ENCODE measurements around the gene CROCC2. TPM values are rescaled to one million over a fixed set of nuclear protein-coding genes. Genes with fewer than 3 reads are reported as not detected.

The CROCC2 gene
- under 1 TPM in 1 of 4 donors, not detected in 3; 0.10 TPM for total RNA-seq

DNA sequence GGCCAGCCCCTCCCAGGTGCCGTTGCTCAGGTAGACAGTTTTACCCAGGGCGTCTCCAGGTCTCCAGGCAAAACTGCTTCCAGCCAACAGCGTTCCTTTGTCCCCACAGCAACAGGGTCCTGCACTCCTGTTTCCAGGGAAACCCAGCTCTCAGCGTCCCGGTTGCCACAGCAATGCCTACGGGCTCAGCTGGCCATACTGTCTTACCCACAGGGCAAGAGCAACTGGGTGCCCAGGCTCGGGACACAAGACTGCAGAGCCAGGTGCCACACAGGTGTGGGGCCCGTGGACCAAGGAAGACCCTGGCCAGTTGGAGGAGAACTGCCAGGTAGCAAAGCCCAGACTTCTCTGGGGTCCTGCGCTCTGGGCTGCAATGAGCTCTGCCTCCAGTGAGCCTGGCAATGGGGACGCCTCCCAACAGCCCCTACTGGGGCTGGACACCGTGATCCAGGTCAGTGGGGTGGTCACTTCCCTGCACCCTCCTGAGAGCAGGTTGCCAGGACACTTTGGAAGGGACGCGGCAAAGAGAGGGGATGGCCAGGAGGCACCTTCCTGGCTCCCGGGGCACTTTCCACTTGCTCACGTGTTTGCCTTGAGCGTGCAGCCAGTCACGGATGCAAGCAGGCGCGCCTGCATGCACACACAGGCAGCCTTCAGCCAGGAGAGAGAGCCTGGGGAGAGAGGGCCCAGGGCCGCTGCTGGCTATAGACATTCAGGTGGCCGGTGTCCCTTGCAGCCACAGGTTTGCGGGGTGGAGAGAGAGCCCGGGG, at the start of gene CROCC2:
Gene CROCC2, plus strand, starts transcription at position 196 of the 770 bp plus-strand sequence. Its CDS starts 178 bp downstream, at position 374.
- WGBS, 2 donors = 35 to 40% methylated on average over 18 to 23 of the region's 23 CpGs
- intact Hi-C loops (cut with DNase I; ENCODE audit: low total_unique reads) = no loop called here
- no peak for TF ChIP-seq POLR2A (IDR thresholded peaks at IDR 0.05)
- TF ChIP-seq, protein P1, sequence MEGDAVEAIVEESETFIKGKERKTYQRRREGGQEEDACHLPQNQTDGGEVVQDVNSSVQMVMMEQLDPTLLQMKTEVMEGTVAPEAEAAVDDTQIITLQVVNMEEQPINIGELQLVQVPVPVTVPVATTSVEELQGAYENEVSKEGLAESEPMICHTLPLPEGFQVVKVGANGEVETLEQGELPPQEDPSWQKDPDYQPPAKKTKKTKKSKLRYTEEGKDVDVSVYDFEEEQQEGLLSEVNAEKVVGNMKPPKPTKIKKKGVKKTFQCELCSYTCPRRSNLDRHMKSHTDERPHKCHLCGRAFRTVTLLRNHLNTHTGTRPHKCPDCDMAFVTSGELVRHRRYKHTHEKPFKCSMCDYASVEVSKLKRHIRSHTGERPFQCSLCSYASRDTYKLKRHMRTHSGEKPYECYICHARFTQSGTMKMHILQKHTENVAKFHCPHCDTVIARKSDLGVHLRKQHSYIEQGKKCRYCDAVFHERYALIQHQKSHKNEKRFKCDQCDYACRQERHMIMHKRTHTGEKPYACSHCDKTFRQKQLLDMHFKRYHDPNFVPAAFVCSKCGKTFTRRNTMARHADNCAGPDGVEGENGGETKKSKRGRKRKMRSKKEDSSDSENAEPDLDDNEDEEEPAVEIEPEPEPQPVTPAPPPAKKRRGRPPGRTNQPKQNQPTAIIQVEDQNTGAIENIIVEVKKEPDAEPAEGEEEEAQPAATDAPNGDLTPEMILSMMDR (IDR thresholded peaks at IDR 0.05) = no peak
- no peak for DNase-seq (ENCODE audit: low spot score in 2 of 2)
- H3K4me3 ChIP-seq (ENCODE audit: low read depth, poor library complexity, severe bottlenecking) = no peak within 1 kb of the TSS

DNA sequence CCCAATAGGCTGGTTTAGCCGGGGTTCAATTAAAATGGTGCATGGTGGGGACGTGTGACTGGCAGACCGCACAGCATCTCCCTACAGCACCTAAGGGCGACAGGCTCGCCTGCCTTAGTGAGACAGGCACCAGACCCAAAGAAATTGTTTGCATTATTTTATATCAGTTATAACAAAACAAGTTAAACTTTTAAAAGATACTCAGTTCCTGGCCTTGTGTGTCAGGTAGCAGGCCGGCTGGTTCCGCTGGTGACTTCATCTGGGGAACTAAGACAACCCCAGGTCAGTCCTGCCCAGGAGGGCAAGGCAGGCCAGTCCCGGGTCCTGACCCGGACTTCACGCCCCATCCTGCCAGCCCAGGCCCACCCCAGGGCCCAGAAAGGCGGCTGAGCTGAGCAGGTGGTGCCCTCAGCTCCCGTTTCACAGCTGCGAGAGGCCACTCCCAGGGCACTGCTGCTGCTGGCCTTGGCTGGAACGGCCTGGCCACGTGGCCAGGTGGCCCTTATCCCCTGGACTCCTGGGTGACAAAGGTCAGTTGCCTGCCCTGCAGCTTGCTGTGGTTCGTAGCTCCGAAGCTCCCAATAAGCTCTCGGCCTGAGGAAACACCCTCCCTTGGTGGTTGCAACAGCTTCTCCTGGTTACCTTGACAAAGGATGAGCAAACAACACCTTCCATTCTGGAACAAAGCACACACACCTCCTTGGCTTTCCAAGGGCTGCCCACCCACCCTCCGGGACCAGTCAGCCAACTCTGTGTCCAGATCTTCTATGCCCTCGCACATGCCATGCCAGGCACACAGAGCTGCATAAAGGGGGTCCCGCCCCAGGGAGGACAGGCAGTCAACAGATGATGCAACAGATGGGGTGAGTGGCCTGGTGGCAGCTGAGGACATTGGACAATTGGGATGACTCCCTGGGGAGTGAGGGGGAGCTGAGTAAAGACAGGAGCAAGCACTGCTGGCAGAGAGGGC, 48.8 kb upstream of the CROCC2 start:
- TF ChIP-seq, protein P1 (IDR thresholded peaks at IDR 0.05) = no peak
- no peak for TF ChIP-seq POLR2A (IDR thresholded peaks at IDR 0.05)
- peak in 1 of 2 donors; percentile 70 for DNase-seq (ENCODE audit: low spot score in 2 of 2)
- WGBS, 2 donors = 87 to 88% methylated on average over 14 to 19 of the region's 21 CpGs
- H3K4me3 ChIP-seq (ENCODE audit: low read depth, poor library complexity, severe bottlenecking) = no peak overlapping the region
- intact Hi-C loops (cut with DNase I; ENCODE audit: low total_unique reads) = no loop called here

DNA sequence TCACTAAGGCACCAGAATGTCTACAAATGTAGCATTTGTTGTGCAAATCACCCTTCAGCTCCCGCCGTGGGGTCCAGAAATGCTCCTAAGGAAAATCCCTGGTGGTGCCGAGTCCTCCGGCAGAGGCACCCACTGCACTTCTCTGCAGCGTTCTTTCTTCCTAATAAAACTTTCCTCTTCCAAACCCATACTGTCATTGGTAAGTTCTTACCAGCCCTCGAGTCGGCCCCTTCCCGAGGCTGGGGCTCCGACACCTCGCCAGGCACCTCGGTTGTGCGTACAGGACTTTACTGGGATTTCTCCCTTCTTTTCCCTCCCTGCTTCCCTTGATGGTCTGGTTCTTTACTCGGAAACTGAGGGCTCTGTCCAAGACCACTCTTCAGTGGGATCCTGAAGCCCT, 47.8 kb upstream of the CROCC2 start:
- no peak overlapping the region for H3K4me3 ChIP-seq (ENCODE audit: low read depth, poor library complexity, severe bottlenecking)
- 89 to 94% methylated on average over 13 of the region's 13 CpGs for WGBS, 2 donors
- DNase-seq (ENCODE audit: low spot score in 2 of 2) = peak in 1 of 2 donors; percentile 64
- intact Hi-C loops (cut with DNase I; ENCODE audit: low total_unique reads) = no loop called here
- TF ChIP-seq, protein P1 (IDR thresholded peaks at IDR 0.05) = no peak
- TF ChIP-seq POLR2A (IDR thresholded peaks at IDR 0.05) = no peak

DNA sequence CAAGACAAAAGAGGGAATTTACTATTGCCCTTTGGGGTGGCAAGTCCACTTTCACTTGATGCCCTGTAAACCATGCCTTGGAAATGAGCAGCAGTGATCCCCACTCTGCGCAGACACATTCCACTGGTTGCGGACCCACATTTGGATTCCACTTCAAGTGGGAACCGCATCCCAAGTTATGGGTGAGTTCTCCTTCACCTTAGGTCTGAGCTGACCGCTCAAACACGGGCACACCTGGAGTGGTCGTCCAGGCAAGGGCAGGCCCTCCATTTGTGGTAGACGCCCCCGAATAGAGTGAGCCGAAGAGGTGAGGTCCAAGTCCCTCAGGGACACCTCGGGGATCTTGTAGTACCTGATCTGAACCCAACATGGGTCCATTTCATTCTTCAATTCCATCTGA, 47.3 kb upstream of the CROCC2 start:
- 93 to 95% methylated on average over 10 of the region's 10 CpGs for WGBS, 2 donors
- intact Hi-C loops (cut with DNase I; ENCODE audit: low total_unique reads) = no loop called here

DNA sequence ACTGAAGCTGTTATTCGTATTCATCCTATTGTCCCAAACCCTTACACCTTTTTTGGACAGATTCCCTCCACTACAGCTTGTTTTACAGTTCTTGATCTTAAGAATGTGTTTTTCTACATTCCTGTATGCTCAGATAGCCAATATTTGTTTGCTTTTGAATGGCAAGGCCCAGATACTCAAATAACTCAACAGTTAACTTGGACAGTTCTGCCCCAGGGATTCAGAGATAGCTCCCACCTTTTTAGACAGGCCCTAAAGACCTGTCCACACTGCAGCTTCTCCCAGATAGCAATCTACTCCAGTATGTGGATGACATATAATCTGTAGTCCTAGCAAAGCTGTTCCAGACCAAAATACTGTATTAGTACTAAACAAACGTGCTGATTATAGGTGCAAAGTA, 44.6 kb upstream of the CROCC2 start:
- intact Hi-C loops (cut with DNase I; ENCODE audit: low total_unique reads) = no loop called here
- 94 to 95% methylated on average over 2 of the region's 2 CpGs for WGBS, 2 donors
- TF ChIP-seq, protein P1 (IDR thresholded peaks at IDR 0.05) = no peak
- DNase-seq (ENCODE audit: low spot score in 2 of 2) = no peak
- H3K4me3 ChIP-seq (ENCODE audit: low read depth, poor library complexity, severe bottlenecking) = no peak overlapping the region

More for the DNA sequence above, 47.3 kb upstream of the CROCC2 start:
- TF ChIP-seq, protein P1 (IDR thresholded peaks at IDR 0.05) = no peak
- TF ChIP-seq POLR2A (IDR thresholded peaks at IDR 0.05) = no peak
- peak in 1 of 2 donors; percentile 59 for DNase-seq (ENCODE audit: low spot score in 2 of 2)
- H3K4me3 ChIP-seq (ENCODE audit: low read depth, poor library complexity, severe bottlenecking) = no peak overlapping the region

Measured in lower leg skin (tissue), 4 donors.